HG03571 (cell line): ENCODE measurements around the gene MUS81.
A peak's percentile ranks its signal among the peaks of the same experiment; 100 is the strongest.
"Not testable (repeated sequence)": the region's sequence is repeated elsewhere in the genome, so short reads cannot be mapped to it uniquely, and the experiment has no call there.

ENCODE experiments used
- ATAC-seq: cut with Tn5 transposase; IDR thresholded peaks from one replicate; pipeline ENCODE4 v1.9.1; 2021; ENCODE audit not compliant: unreplicated experiment

The MUS81 gene

GRCh38 chr11:65891219-65892136, 31.2 kb downstream of the MUS81 start:
- no peak for ATAC-seq

GRCh38 chr11:65892137-65892540, 31.9 kb downstream of the MUS81 start:
- ATAC-seq = not testable (repeated sequence)

- ATAC-seq = no peak
These were observed 32.6 kb downstream of the MUS81 start for GRCh38 chr11:65892661-65893317.

GRCh38 chr11:65894034-65894591, 33.9 kb downstream of the MUS81 start:
- no peak for ATAC-seq

GRCh38 chr11:65895482-65895981, 35.3 kb downstream of the MUS81 start:
- ATAC-seq = no peak

- ATAC-seq = no peak
These were observed 36.1 kb downstream of the MUS81 start for GRCh38 chr11:65896034-65896999.

- ATAC-seq = no peak
These were observed 36.8 kb downstream of the MUS81 start for GRCh38 chr11:65897020-65897471.

GRCh38 chr11:65898656-65899355, 38.6 kb downstream of the MUS81 start:
- no peak for ATAC-seq

- no peak for ATAC-seq
These were observed 39.3 kb downstream of the MUS81 start for GRCh38 chr11:65899356-65900124.

- ATAC-seq = peak; percentile 75
These were observed 40.1 kb downstream of the MUS81 start, which contains the start of gene FOSL1 for GRCh38 chr11:65900125-65900898. Gene FOSL1 (minus strand): TSS chr11:65900388. CDS start chr11:65900339, 49 bp downstream.

- ATAC-seq = no peak
These were observed 40.6 kb downstream of the MUS81 start for GRCh38 chr11:65900899-65901180.

- no peak for ATAC-seq
These were observed 42.8 kb downstream of the MUS81 start for GRCh38 chr11:65903068-65903481.

GRCh38 chr11:65903715-65904114, 43.5 kb downstream of the MUS81 start:
- no peak for ATAC-seq

- ATAC-seq = no peak
These were observed 46.4 kb downstream of the MUS81 start for GRCh38 chr11:65906602-65907001.

- no peak for ATAC-seq
These were observed 47.6 kb downstream of the MUS81 start for GRCh38 chr11:65907878-65908277.

- ATAC-seq = no peak
These were observed 51.7 kb downstream of the MUS81 start for GRCh38 chr11:65911682-65912568.

- no peak for ATAC-seq
These were observed 52.6 kb downstream of the MUS81 start for GRCh38 chr11:65912845-65913244.
